Neural crest cell (in vitro differentiated cells): ENCODE data around the gene INAFM2. TPM values are rescaled to one million over a fixed set of nuclear protein-coding genes. Genes with fewer than 3 reads are reported as not detected.

ENCODE experiments used
- DNase-seq: peaks from one replicate; pipeline ENCODE4 v3.0.0; 2021; ENCODE audit warnings: low read depth, mixed read lengths, low spot score
- H3K27ac Mint-ChIP-seq: one replicate; pipeline ENCODE4 v1.8.0; 2021; ENCODE audit warnings: mild to moderate bottlenecking, mixed read lengths; ENCODE audit not compliant: unreplicated experiment
- H3K27me3 Mint-ChIP-seq: 2 replicates; pipeline ENCODE4 v1.8.0; 2021; ENCODE audit warnings: low read depth, mild to moderate bottlenecking, mixed read lengths
- H3K36me3 Mint-ChIP-seq: 2 replicates; pipeline ENCODE4 v1.8.0; 2021; ENCODE audit warnings: low read depth, mild to moderate bottlenecking, mixed read lengths
- H3K4me1 Mint-ChIP-seq: 2 replicates; pipeline ENCODE4 v1.8.0; 2021; ENCODE audit warnings: mixed read lengths
- H3K4me3 Mint-ChIP-seq: one replicate; pipeline ENCODE4 v1.8.0; 2021; ENCODE audit warnings: mild to moderate bottlenecking, mixed read lengths
- H3K9me3 Mint-ChIP-seq: 2 replicates; pipeline ENCODE4 v1.8.0; 2021; ENCODE audit warnings: mixed read lengths
- total RNA-seq: library from RNA; stranded (reverse); gene quantifications from 2 replicates; pipeline ENCODE4 v1.2.1, GENCODE V29; 2021
- TF ChIP-seq, protein P1 (sequence below): fragments of 200-600 bp; sonication (generic); conservative IDR thresholded peaks from 2 replicates; pipeline ENCODE4 v1.5.0; 2021; ENCODE audit warnings: antibody characterized with exemption, mild to moderate bottlenecking

INAFM2 gene
- total RNA-seq, 1 donor from 2014 or later, result 27.5 TPM

- TF ChIP-seq, protein P1, sequence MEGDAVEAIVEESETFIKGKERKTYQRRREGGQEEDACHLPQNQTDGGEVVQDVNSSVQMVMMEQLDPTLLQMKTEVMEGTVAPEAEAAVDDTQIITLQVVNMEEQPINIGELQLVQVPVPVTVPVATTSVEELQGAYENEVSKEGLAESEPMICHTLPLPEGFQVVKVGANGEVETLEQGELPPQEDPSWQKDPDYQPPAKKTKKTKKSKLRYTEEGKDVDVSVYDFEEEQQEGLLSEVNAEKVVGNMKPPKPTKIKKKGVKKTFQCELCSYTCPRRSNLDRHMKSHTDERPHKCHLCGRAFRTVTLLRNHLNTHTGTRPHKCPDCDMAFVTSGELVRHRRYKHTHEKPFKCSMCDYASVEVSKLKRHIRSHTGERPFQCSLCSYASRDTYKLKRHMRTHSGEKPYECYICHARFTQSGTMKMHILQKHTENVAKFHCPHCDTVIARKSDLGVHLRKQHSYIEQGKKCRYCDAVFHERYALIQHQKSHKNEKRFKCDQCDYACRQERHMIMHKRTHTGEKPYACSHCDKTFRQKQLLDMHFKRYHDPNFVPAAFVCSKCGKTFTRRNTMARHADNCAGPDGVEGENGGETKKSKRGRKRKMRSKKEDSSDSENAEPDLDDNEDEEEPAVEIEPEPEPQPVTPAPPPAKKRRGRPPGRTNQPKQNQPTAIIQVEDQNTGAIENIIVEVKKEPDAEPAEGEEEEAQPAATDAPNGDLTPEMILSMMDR, result no peak
- Mint-ChIP-seq H3K27ac (no peak overlapping the region), H3K4me1 (peaks cover 4% of the 10 kb centered on the region), H3K4me3 (peak overlapping the region; percentile 64), H3K36me3 (no peaks in the 10 kb centered on the region), H3K27me3 (peaks cover 27% of the 10 kb centered on the region), H3K9me3 (no peaks in the 10 kb centered on the region)
- no peak for DNase-seq
Measured at GRCh38 chr15:40368719-40369473, 45.4 kb downstream of the INAFM2 start.

- Mint-ChIP-seq H3K4me3 (peak overlapping the region; percentile 64), H3K9me3 (no peaks in the 10 kb centered on the region), H3K27ac (no peak overlapping the region), H3K4me1 (peaks cover 4% of the 10 kb centered on the region), H3K36me3 (no peaks in the 10 kb centered on the region), H3K27me3 (peaks cover 27% of the 10 kb centered on the region)
- DNase-seq, result no peak
- TF ChIP-seq, protein P1, result no peak
Measured at GRCh38 chr15:40369474-40369869, 46.0 kb downstream of the INAFM2 start.

DNA sequence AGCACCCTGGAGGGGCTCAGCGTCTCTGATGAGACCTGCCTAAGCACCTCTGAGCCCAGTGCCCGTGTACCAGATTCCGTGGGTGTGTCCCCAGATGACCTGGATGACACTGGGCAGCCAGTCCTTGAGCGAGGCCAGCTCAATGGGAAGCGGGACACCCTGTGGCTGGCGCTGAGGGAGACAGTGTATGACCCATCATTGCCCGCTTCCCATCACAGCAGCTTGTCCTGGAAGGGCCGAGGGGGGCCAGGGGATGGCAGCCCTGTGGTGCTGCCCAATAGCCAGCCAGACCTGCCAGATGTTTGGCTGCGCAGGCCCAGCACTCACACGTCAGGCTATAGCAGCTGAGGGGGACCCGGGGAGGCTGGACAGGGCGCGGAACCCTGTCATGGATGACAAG lies 46.5 kb downstream of the INAFM2 start:
- no peak for DNase-seq
- peaks cover 27% of the 10 kb centered on the region for H3K27me3 Mint-ChIP-seq
- TF ChIP-seq, protein P1, result no peak
- no peaks in the 10 kb centered on the region for H3K36me3 Mint-ChIP-seq
- no peak overlapping the region for H3K4me3 Mint-ChIP-seq
- H3K4me1 Mint-ChIP-seq, result peaks cover 4% of the 10 kb centered on the region
- no peak overlapping the region for H3K27ac Mint-ChIP-seq
- H3K9me3 Mint-ChIP-seq, result no peaks in the 10 kb centered on the region

DNA sequence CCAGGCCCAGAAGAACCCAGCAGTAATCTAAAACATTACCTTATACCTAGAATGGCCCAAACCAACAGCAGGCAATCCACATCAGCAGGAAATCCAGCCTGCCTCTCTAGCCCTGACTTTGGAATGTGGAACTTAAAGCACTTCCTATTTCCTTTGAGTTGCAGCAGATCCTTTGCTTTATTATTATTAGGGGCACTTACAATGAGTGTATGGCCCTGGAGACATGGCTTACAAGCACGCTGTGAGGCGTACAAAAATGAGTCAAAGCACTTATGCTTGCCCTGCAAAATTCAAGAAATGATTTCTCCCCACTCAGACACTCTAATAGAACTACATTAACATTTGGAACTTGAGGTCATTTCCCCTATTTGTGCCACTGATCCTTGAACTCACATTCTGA lies 49.5 kb downstream of the INAFM2 start:
- H3K4me1 Mint-ChIP-seq, result peaks cover 4% of the 10 kb centered on the region
- H3K9me3 Mint-ChIP-seq, result no peaks in the 10 kb centered on the region
- no peak overlapping the region for H3K27ac Mint-ChIP-seq
- H3K27me3 Mint-ChIP-seq, result peaks cover 16% of the 10 kb centered on the region
- no peak overlapping the region for H3K4me3 Mint-ChIP-seq
- no peak for DNase-seq
- TF ChIP-seq, protein P1, result no peak
- no peaks in the 10 kb centered on the region for H3K36me3 Mint-ChIP-seq

Other genes starting within 250 kb of the INAFM2 start
- gene BMF, start 214.8 kb upstream of the INAFM2 start, total RNA-seq, result 18.0 and 23.0 TPM in 2 replicates
- gene BUB1B, start 162.6 kb upstream of the INAFM2 start, total RNA-seq, result 95.8 and 96.6 TPM in 2 replicates
- gene PAK6, start 84.6 kb upstream of the INAFM2 start, total RNA-seq, result 0.28 and 0.93 TPM in 2 replicates
- gene ANKRD63, start 40.6 kb upstream of the INAFM2 start, total RNA-seq, result not detected in 2 replicates
- 8.7 and 8.8 TPM in 2 replicates for gene PLCB2, start 15.8 kb upstream of the INAFM2 start, total RNA-seq
- gene CCDC9B, start 17.2 kb downstream of the INAFM2 start, total RNA-seq, result 0.33 TPM in 1 of 2 replicates, not detected in the other
- not detected in 2 replicates for gene PHGR1, start 27.3 kb downstream of the INAFM2 start, total RNA-seq
- 2.0 and 3.1 TPM in 2 replicates for gene DISP2, start 34.5 kb downstream of the INAFM2 start, total RNA-seq
- gene KNSTRN, start 59.0 kb downstream of the INAFM2 start, total RNA-seq, result 73.7 and 74.7 TPM in 2 replicates
- 75.2 and 81.4 TPM in 2 replicates for gene IVD, start 82.1 kb downstream of the INAFM2 start, total RNA-seq
- 25.6 and 26.4 TPM in 2 replicates for gene BAHD1, start 117.3 kb downstream of the INAFM2 start, total RNA-seq
- 32.9 and 37.1 TPM in 2 replicates for gene CHST14, start 147.3 kb downstream of the INAFM2 start, total RNA-seq
- gene CCDC32, start 241.3 kb downstream of the INAFM2 start, total RNA-seq, result 19.2 and 19.9 TPM in 2 replicates
- 16.0 and 16.9 TPM in 2 replicates for gene RPUSD2, start 245.6 kb downstream of the INAFM2 start, total RNA-seq